Measurements from ENCODE around the gene QSOX1.

DNA sequence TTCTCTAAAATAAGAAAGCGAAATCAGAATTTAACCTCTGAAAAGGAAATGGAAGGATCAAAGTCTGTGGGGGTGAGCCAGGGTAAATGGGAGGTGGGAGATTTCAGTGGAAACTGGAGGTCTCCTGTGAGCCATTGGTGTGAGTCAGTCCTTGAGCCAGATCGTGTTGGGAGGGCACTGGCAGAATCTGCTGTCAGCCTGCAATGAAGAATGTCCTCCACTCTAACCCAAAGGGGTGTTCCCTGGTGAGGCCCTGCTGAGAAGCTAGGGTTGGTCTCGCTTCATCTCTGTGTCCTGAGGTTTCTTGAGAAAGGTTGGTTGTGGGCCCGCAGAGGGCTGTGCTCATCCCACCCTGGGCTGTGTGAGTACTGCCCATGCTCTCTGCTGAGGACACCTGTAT, 2.4 kb downstream of the QSOX1 start:
- no peak for TF ChIP-seq EZH2 (IDR thresholded peaks at IDR 0.05; ENCODE audit: borderline replicate concordance, low read depth, low read length, poor library complexity, severe bottlenecking)
- TF ChIP-seq, protein P1, sequence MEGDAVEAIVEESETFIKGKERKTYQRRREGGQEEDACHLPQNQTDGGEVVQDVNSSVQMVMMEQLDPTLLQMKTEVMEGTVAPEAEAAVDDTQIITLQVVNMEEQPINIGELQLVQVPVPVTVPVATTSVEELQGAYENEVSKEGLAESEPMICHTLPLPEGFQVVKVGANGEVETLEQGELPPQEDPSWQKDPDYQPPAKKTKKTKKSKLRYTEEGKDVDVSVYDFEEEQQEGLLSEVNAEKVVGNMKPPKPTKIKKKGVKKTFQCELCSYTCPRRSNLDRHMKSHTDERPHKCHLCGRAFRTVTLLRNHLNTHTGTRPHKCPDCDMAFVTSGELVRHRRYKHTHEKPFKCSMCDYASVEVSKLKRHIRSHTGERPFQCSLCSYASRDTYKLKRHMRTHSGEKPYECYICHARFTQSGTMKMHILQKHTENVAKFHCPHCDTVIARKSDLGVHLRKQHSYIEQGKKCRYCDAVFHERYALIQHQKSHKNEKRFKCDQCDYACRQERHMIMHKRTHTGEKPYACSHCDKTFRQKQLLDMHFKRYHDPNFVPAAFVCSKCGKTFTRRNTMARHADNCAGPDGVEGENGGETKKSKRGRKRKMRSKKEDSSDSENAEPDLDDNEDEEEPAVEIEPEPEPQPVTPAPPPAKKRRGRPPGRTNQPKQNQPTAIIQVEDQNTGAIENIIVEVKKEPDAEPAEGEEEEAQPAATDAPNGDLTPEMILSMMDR (conservative IDR thresholded peaks at IDR 0.05; ENCODE audit: low read depth, low read length): no peak
